H1 (cell line): ENCODE measurements around the gene ATXN7L3.

Source experiments
- BRCA1 ChIP-seq: IDR thresholded peaks from 2 replicates; pipeline ENCODE4 v1.6.1; 2012; ENCODE audit warnings: low read depth, low read length, improper control_type of control experiment
- CEBPB ChIP-seq: IDR thresholded peaks from 2 replicates; pipeline ENCODE4 v1.6.1; 2012; ENCODE audit warnings: low read depth, low read length
- CHD2 ChIP-seq: IDR thresholded peaks from 2 replicates; pipeline ENCODE4 v1.6.1; 2012; ENCODE audit warnings: low read length, improper control_type of control experiment
- CREB1 ChIP-seq: IDR thresholded peaks from 2 replicates; pipeline ENCODE4 v1.6.1; 2012; ENCODE audit warnings: inconsistent platforms
- CTCF ChIP-seq, 3 experiments: IDR thresholded peaks; 1 replicate in 2 of 3; 2 replicates in 1 of 3; pipeline versions ENCODE4 v1.5.1 to v1.6.1; 2011; ENCODE audit warnings: low read length in 3 of 3, mild to moderate bottlenecking in 3 of 3, inconsistent platforms in 2 of 3, low read depth in 1 of 3, moderate library complexity in 1 of 3; ENCODE audit not compliant: insufficient read depth in 1 of 3; ENCODE audit errors: control extremely low read depth in 1 of 3
- EZH2 ChIP-seq: fragments of 200-600 bp; sonication (generic); IDR thresholded peaks from 2 replicates; pipeline ENCODE4 v1.7.1; 2012; ENCODE audit warnings: low read depth, mild to moderate bottlenecking, moderate library complexity, low read length, inconsistent platforms; ENCODE audit not compliant: severe bottlenecking
- NRF1 ChIP-seq: IDR thresholded peaks from 2 replicates; pipeline ENCODE4 v1.6.1; 2011; ENCODE audit warnings: mild to moderate bottlenecking, low read depth, low read length, improper control_type of control experiment
- POLR2A ChIP-seq, 2 experiments: IDR thresholded peaks; 1 replicate in 1 of 2; 2 replicates in 1 of 2; pipeline ENCODE4 v1.6.1; 2011; ENCODE audit warnings: low read depth in 2 of 2, low read length in 2 of 2, mild to moderate bottlenecking in 2 of 2; ENCODE audit errors: control extremely low read depth in 1 of 2
- RAD21 ChIP-seq, 2 experiments: IDR thresholded peaks in 1 of 2; conservative IDR thresholded peaks in 1 of 2; 2 replicates each; pipeline ENCODE4 v1.6.1; 2011; ENCODE audit warnings: low read depth in 2 of 2, low read length in 2 of 2, improper control_type of control experiment in 1 of 2, inconsistent platforms in 1 of 2, mild to moderate bottlenecking in 1 of 2, moderate library complexity in 1 of 2
- RFX5 ChIP-seq: IDR thresholded peaks from 2 replicates; pipeline ENCODE4 v1.6.1; 2011; ENCODE audit warnings: low read depth, low read length, improper control_type of control experiment, borderline replicate concordance
- SAP30 ChIP-seq: fragments of 300-600 bp; sonication (generic); IDR thresholded peaks from 2 replicates; pipeline ENCODE4 v1.7.1; 2012; ENCODE audit warnings: low read length, moderate library complexity, mild to moderate bottlenecking, inconsistent platforms; ENCODE audit not compliant: insufficient read depth, insufficient replicate concordance
- SIN3A ChIP-seq, 2 experiments: IDR thresholded peaks in 1 of 2; conservative IDR thresholded peaks in 1 of 2; 2 replicates each; pipeline ENCODE4 v1.6.1; 2011 to 2012; ENCODE audit warnings: low read length in 2 of 2, improper control_type of control experiment in 1 of 2, low read depth in 1 of 2, mild to moderate bottlenecking in 1 of 2
- SRF ChIP-seq: IDR thresholded peaks from 2 replicates; pipeline ENCODE4 v1.6.1; 2011; ENCODE audit warnings: mild to moderate bottlenecking, low read depth, low read length, moderate library complexity
- TCF12 ChIP-seq: IDR thresholded peaks from 2 replicates; pipeline ENCODE4 v1.6.1; 2011; ENCODE audit warnings: low read depth, mild to moderate bottlenecking, low read length

GRCh38 chr17:44144966-44145739, 54.5 kb downstream of the ATXN7L3 start:
- TF ChIP-seq EZH2 (no peak), NRF1 (no peak), RFX5 (no peak), BRCA1 (no peak), CREB1 (no peak), CEBPB (no peak), TCF12 (no peak), POLR2A (IDR thresholded peaks at IDR 0.05; ENCODE audit: control extremely low read depth in 1 of 2, low read depth in 2 of 2, low read length in 2 of 2) (no peak), CHD2 (no peak), SIN3A (conservative IDR thresholded peaks at IDR 0.05 in 1 of 2, IDR thresholded peaks at IDR 0.05 in 1 of 2; ENCODE audit: low read depth in 1 of 2, low read length in 2 of 2) (no peak), CTCF (IDR thresholded peaks at IDR 0.05; ENCODE audit: control extremely low read depth in 1 of 3, insufficient read depth in 1 of 3, low read depth in 1 of 3, low read length in 3 of 3) (no peak), RAD21 (IDR thresholded peaks at IDR 0.05 in 1 of 2, conservative IDR thresholded peaks at IDR 0.05 in 1 of 2; ENCODE audit: low read depth in 2 of 2, low read length in 2 of 2) (no peak), SAP30 (no peak), SRF (no peak)
